Peyer's patch (tissue), 4 donors: ENCODE results near the gene PDZD8. TPM values are rescaled to one million over a fixed set of nuclear protein-coding genes. Genes with fewer than 3 reads are reported as not detected.

Experiments used
- DNase-seq, 3 donors: peaks; one replicate each; pipeline ENCODE4 v3.0.0-alpha.2; 2017 to 2019
- H3K27ac ChIP-seq, 4 donors: fragments of 200-600 bp; sonication (generic); one replicate each; pipeline ENCODE4 v1.5.1; 2016 to 2019
- H3K27me3 ChIP-seq, 2 donors: fragments of 200-600 bp; sonication (generic); one replicate each; pipeline ENCODE4 v1.5.1; 2019
- H3K36me3 ChIP-seq, 3 donors: fragments of 200-600 bp; sonication (generic); one replicate each; pipeline ENCODE4 v1.5.1; 2016 to 2019
- H3K4me1 ChIP-seq, 4 donors: fragments of 200-600 bp; sonication (generic); one replicate each; pipeline ENCODE4 v1.5.1; 2016 to 2019
- H3K4me3 ChIP-seq, 4 donors: fragments of 200-600 bp; sonication (generic); 1 replicate in 3 of 4; 2 replicates in 1 of 4; pipeline ENCODE4 v1.5.1; 2016 to 2019; ENCODE audit warnings: mild to moderate bottlenecking in 1 of 4
- H3K9me3 ChIP-seq, 4 donors: fragments of 200-600 bp; sonication (generic); one replicate each; pipeline ENCODE4 v1.5.1; 2016 to 2019; ENCODE audit warnings: mild to moderate bottlenecking in 1 of 4
- CTCF ChIP-seq, 6 experiments: fragments of 450-650 bp in 4 of 6; fragments of 200-600 bp in 2 of 6; sonication (generic) in 1 of 6; IDR thresholded peaks; one replicate each; pipeline ENCODE4 v1.5.1; 2017 to 2019; ENCODE audit warnings: antibody characterized with exemption in 6 of 6, mild to moderate bottlenecking in 3 of 6, moderate library complexity in 1 of 6
- POLR2A ChIP-seq, 2 donors: fragments of 450-650 bp; IDR thresholded peaks; one replicate each; pipeline ENCODE4 v1.5.1; 2017; ENCODE audit warnings: antibody characterized with exemption in 2 of 2, mild to moderate bottlenecking in 2 of 2, moderate library complexity in 2 of 2
- total RNA-seq, 4 donors: library from RNA; depleted of rRNA; stranded (reverse); fragments of >200 nt; gene quantifications; one replicate each; pipeline ENCODE4 v1.1.0, GENCODE V29; 2016

Gene PDZD8
- total RNA-seq, 4 donors from 2014 or later, result 50.3 to 91.4 (median 72.0) TPM

DNA sequence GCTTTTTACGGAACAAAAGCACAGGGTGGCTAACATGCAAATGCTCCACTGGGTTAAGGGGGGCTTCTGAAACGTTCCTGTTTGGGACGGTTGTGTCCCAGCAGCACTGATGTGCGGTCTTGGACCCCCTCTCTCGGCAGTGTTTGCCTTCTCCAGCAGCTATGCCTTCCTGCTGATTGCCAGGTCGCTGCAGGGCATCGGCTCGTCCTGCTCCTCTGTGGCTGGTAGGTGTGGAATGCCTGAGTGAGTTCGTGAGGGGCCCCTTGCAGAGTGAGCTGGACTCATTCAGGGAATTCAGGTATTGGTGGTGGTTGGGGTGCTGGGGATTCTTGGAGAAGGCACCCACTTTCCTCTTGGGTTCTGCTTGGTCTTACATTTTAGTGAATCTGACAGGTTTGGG, 121.3 kb downstream of the PDZD8 start:
- Histone ChIP-seq H3K9me3 (no peaks in the 10 kb centered on the region), H3K4me3 (no peak overlapping the region)
- no peak for DNase-seq

DNA sequence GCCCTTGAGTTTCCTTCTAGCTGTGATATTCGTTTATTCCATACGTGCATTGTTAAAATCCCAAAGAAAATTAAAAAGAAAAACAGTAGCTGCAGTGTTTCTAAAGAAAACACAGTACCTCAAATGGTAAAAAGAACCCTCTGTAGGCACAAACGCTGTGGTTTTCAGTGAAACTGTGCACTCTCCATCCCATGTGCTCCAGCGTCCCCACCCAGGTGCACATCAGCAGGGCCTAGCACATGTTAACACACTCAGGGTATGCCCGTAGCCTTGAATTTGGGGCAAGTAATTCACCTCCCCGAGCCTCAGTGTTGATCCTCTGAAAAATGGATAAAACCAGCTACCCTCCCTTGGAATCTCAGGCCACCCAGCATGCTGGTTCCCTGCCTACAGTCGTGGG, 124.8 kb downstream of the PDZD8 start:
- TF ChIP-seq CTCF (IDR thresholded peaks at IDR 0.05), result no peak
- no peak for TF ChIP-seq POLR2A (IDR thresholded peaks at IDR 0.05)

More for the DNA sequence above, 121.3 kb downstream of the PDZD8 start:
- H3K4me1 ChIP-seq, result no peaks in the 10 kb centered on the region
- TF ChIP-seq CTCF (IDR thresholded peaks at IDR 0.05) (no peak), POLR2A (IDR thresholded peaks at IDR 0.05) (no peak)
- H3K27ac ChIP-seq, result no peak overlapping the region
- no peaks in the 10 kb centered on the region for H3K27me3 ChIP-seq
- no peaks in the 10 kb centered on the region for H3K36me3 ChIP-seq

DNA sequence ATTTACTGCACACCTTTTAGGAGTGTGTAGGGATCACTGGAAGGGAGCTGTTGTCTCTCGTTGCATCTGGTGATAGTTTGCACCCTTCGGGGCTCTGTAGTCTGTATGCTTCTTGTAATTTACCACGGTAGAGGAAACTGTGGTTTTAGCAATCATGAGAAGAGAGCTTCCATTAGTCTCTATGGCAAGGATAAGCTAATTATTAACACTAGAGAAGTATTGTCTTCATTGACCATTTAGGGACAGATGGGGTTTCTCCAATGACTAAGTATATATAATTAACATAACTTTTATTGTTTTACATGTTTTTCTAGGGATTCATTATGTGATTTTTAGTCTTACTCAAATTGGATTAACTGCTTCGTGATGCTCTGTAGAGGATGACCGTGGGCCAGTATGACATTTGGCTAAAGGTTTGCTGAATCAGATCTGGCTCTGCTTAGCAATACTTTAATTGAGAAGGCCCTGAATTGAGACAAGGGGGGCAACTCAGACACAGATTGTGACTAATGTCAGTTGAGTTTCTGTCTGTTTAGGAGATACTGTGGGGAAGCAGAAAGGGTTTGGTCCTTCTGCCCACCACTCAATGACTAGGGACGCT, 125.6 kb downstream of the PDZD8 start:
- Histone ChIP-seq H3K36me3 (no peaks in the 10 kb centered on the region), H3K27ac (no peak overlapping the region), H3K4me3 (no peak overlapping the region), H3K4me1 (no peaks in the 10 kb centered on the region), H3K27me3 (no peaks in the 10 kb centered on the region), H3K9me3 (no peaks in the 10 kb centered on the region)
- DNase-seq, result no peak
- TF ChIP-seq CTCF (IDR thresholded peaks at IDR 0.05) (no peak), POLR2A (IDR thresholded peaks at IDR 0.05) (no peak)

More for the DNA sequence above, 124.8 kb downstream of the PDZD8 start:
- Histone ChIP-seq H3K4me3 (no peak overlapping the region), H3K4me1 (no peaks in the 10 kb centered on the region), H3K27me3 (no peaks in the 10 kb centered on the region), H3K27ac (no peak overlapping the region), H3K9me3 (no peaks in the 10 kb centered on the region), H3K36me3 (no peaks in the 10 kb centered on the region)
- no peak for DNase-seq

- Histone ChIP-seq H3K27ac (no peak overlapping the region), H3K4me1 (no peaks in the 10 kb centered on the region), H3K4me3 (no peak overlapping the region), H3K9me3 (no peaks in the 10 kb centered on the region), H3K27me3 (no peaks in the 10 kb centered on the region), H3K36me3 (no peaks in the 10 kb centered on the region)
- no peak for DNase-seq
- TF ChIP-seq POLR2A (IDR thresholded peaks at IDR 0.05), result no peak
- no peak for TF ChIP-seq CTCF (IDR thresholded peaks at IDR 0.05)
Observed at GRCh38 chr10:117248750-117249465, 126.3 kb downstream of the PDZD8 start.

- Histone ChIP-seq H3K36me3 (no peaks in the 10 kb centered on the region), H3K4me1 (no peaks in the 10 kb centered on the region), H3K9me3 (no peaks in the 10 kb centered on the region), H3K27me3 (no peaks in the 10 kb centered on the region), H3K4me3 (no peak overlapping the region), H3K27ac (no peak overlapping the region)
- DNase-seq, result no peak
- TF ChIP-seq POLR2A (IDR thresholded peaks at IDR 0.05) (no peak), CTCF (IDR thresholded peaks at IDR 0.05) (no peak)
Observed at GRCh38 chr10:117246997-117247671, 128.1 kb downstream of the PDZD8 start.
